Measurements from ENCODE around the gene CTSG. TPM values are rescaled to one million over a fixed set of nuclear protein-coding genes. Genes with fewer than 3 reads are reported as not detected.

The CTSG gene
- total RNA-seq, 2 experiments from 2014 or later: not detected

Other genes with a start within 250 kb of the CTSG start
- gene ADCY4, start 241.2 kb downstream of the CTSG start, total RNA-seq: 1 to 10 TPM; 1.3 to 1.5 TPM
- 1 to 10 TPM; 5.9 to 6.5 TPM for gene RIPK3, start 236.3 kb downstream of the CTSG start, total RNA-seq
- 1 to 10 TPM; 1.3 to 2.0 TPM for gene NFATC4, start 208.1 kb downstream of the CTSG start, total RNA-seq
- gene NYNRIN, start 177.2 kb downstream of the CTSG start, total RNA-seq: under 1 TPM; 0.05 to 0.27 TPM
- 1 to 10 TPM; 2.9 TPM for gene CBLN3, start 146.6 kb downstream of the CTSG start, total RNA-seq
- 10 to 100 TPM; 47.5 to 51.7 TPM for gene KHNYN, start 146.3 kb downstream of the CTSG start, total RNA-seq
- gene SDR39U1, start 133.5 kb downstream of the CTSG start, total RNA-seq: 10 to 100 TPM; 43.6 to 55.5 TPM
- under 1 TPM in 1 of 2 experiments, not detected in 1; 0.34 TPM for gene CMA1, start 68.0 kb downstream of the CTSG start, total RNA-seq
- gene GZMH, start 33.4 kb upstream of the CTSG start, total RNA-seq: 10 to 100 TPM; 55.0 to 61.3 TPM
- 1,000 to 10,000 TPM; 1,751 to 1,779 TPM for gene GZMB, start 57.9 kb upstream of the CTSG start, total RNA-seq